ENCODE results near the gene ZNF420.

GRCh38 chr19:37045140-37045539, 33.1 kb upstream of the ZNF420 start:
- no peak for TF ChIP-seq POLR2AphosphoS5 (IDR thresholded peaks at IDR 0.05; ENCODE audit: borderline replicate concordance, low read depth, low read length)
- no peak for TF ChIP-seq EZH2 (IDR thresholded peaks at IDR 0.05)
- no peak for TF ChIP-seq FOXP2 (optimal IDR thresholded peaks at IDR 0.05; ENCODE audit: control extremely low read depth, extremely low read length, insufficient read depth)

Data from SK-N-MC (cell line).